RWPE1 (cell line): ENCODE data around the gene ARVCF.

Experiments used
- CTCF ChIA-PET: fragments of 350-600 bp; sonication (Branson Sonifier 250); formaldehyde crosslinking; extraction: SDS; loops from one replicate; lab custom pipeline; 2021; lab: Yijun Ruan, JAX
- POLR2A ChIA-PET: fragments of 400-600 bp; formaldehyde crosslinking; extraction: SDS; loops from one replicate; lab custom pipeline; 2020; ENCODE audit warnings: antibody characterized with exemption; ENCODE audit not compliant: low non-redundant PET; lab: Yijun Ruan, JAX
- DNase-seq: peaks from one replicate; pipeline ENCODE4 v3.0.0; 2012; ENCODE audit warnings: low spot score
- H3K27ac ChIP-seq: fragments of 450-650 bp; 2 replicates; pipeline ENCODE4 v1.5.1; 2017
- CTCF ChIP-seq: fragments of 450-650 bp; conservative IDR thresholded peaks from 2 replicates; pipeline ENCODE4 v1.5.1; 2017; ENCODE audit warnings: low read depth, mild to moderate bottlenecking

The ARVCF gene

GRCh38 chr22:20057596-20058268, 41.1 kb upstream of the ARVCF start:
- DNase-seq = no peak
- CTCF ChIA-PET = no interaction called here
- TF ChIP-seq CTCF = no peak
- peak overlapping the region; percentile 10; the same call in 1 of the 2 replicates for H3K27ac ChIP-seq
- POLR2A ChIA-PET = no interaction called here

DNA sequence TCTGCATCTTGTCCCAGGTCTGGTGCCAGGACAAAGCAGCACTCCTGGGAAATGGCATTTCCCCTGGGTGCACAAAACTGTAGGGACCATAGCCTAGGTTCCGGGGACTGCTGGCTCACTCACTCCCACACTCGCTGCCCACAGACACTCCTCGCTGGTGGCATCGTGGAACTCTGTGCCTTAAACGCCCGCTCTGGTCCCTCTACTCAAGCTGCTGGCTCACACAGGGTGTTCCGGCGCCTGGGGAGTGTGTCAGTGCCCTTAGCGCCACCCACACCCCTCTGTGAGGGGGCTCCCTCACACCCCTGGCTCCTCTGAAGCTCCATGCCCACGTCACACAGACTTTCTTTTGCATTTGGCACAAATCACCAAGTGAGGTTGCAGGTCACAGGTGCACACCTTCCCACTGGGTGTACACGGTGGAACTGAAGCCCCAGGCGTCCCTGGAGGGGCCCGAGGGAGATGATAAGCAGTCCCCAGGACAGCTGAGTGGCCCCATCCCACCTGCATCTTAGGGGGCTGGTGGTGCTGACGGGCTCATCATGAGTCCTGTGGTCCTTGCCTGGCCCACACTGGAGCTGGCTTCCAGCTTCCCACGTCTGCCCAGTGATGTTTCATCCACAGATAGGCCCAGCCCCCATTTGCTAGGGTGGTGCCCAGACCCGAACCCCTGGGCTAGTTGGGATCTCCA, 40.2 kb upstream of the ARVCF start:
- no peak for TF ChIP-seq CTCF
- H3K27ac ChIP-seq = no peak overlapping the region
- DNase-seq = no peak
- POLR2A ChIA-PET = no interaction called here
- CTCF ChIA-PET = no interaction called here

DNA sequence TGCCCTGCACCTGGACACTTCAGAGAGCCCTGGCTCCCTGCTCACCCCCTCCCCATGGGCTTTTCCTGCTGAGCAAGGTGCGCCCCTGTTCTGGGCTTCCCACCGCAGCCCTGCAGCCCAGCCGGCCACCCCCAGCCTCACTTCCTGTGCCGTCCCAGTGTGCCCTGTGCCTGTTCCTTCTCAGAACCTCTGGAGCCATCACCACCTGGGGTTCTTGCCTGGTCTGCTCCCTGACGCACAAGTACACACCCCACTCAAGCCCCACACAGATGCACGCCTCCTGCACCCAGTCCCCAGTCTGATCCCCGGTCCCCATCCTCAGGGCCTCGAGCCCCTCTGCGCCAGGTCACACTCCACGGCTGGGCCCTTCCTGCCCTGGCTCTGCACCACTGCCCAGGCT, 39.5 kb upstream of the ARVCF start:
- DNase-seq = no peak
- ChIA-PET POLR2A (no interaction called here), CTCF (no interaction called here)
- no peak for TF ChIP-seq CTCF
- no peak overlapping the region for H3K27ac ChIP-seq

DNA sequence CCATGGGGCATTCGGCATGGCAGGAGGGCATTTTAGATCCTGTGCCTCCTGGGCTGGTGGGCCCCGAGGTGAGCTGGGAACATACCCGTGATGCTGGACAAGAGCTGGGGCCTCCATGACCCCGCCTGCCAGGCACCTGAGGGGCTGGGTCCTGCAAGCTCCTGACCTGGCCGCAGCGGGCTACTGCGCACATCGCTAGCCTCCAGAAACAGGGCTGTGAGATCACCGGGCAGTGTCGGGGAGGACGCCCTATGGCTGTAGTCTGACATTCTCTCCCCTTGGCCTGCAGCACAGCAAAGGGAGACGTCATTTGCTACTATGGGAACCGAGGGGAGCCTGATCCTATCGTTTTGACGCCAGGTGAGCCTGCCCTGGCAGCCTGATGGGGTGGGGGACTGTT, 39.0 kb upstream of the ARVCF start:
- ChIA-PET POLR2A (no interaction called here), CTCF (no interaction called here)
- DNase-seq = no peak
- TF ChIP-seq CTCF = no peak
- H3K27ac ChIP-seq = no peak overlapping the region

GRCh38 chr22:20055144-20055543, 38.5 kb upstream of the ARVCF start:
- DNase-seq = no peak
- POLR2A ChIA-PET = no interaction called here
- TF ChIP-seq CTCF = no peak
- H3K27ac ChIP-seq = no peak overlapping the region
- CTCF ChIA-PET = no interaction called here

DNA sequence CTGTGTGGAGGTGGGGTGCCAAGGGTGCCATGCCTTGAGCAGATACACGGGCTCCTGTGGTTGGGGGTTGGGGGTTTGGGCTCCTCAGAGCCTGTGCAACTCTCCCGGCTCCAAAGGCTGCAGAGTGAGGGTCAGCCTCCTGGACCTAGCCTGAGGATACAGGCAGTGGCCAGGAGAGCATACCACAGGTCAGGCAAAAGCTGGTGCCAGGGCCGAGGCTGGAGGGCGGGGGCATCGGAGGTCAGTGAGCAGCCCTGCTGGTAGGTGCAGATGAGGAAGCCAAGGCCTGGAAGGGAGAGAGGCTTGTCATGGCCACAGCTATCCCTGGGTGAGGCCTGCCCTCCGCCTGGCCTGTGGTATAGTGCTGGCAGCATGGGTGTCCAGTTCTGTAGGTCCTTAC, 37.9 kb upstream of the ARVCF start:
- POLR2A ChIA-PET = no interaction called here
- no peak for TF ChIP-seq CTCF
- DNase-seq = no peak
- CTCF ChIA-PET = no interaction called here
- 0 out of 2 replicates have a peak overlapping the region, but pooled peaks have one; percentile 6 for H3K27ac ChIP-seq
